DMS 273 (cell line): ENCODE data around the gene DMC1.

ENCODE experiments used
- DNase-seq: peaks from one replicate; lab custom pipeline; 2025; ENCODE audit not compliant: unreplicated experiment; lab: John Stamatoyannopoulos, UW

The DMC1 gene

DNA sequence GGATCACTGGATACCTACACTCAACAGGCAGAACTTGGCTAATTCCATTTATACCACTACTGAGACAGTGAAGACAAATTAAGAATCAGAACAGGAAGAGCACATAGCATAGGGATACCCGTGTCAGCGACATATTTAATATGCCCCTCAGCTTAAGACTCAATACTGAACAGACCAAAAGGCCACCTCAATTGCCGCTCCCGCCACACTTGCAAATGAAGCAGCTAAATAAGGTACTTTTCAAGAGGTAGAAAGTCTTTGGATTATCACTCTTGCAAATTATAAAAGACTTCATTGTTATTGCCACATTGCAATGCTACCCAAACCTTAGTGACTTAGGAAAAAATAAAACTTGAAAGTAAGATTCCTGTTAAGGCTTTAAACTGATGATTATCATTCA, 67.0 kb downstream of the DMC1 start:
- no peak for DNase-seq

DNA sequence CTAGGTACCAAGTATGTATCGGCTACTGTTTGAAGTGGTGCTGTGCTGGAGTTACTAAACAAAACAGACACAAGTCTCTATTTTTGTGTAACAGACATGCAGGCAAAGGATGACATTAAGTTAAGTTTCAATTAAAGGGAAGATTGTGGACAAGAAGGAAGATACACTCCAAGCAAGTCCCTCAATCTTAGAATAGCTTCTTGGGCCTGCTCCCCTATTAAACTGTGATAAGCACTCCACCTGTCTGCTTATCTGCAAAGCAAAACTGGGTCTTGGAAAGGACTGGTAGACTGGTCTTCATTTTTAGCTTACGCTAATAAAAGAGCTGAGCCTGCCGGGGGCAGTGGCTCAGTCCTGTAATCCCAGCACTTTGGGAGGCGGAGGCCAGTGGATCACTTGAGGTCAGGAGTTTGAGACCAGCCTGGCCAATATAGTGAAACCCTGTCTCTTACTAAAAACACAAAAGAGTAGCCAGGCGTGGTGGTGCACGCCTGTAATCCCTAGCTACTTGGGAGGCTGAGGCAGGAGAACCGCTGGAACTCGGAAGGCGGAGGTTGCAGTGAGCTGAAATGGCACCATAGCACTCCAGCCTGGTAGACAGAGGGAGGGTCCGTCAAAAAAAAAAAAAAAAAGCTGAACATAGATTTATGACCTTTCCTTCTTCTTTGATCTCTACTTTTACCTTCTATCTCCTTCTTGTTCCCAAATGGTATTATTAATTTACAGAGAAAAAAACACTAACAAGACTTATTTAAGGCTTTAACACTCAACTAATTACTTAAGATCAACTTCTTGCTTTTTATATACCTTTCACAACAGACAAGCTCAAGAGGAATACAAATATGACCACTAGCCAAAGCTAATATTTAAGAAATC, 67.9 kb downstream of the DMC1 start:
- DNase-seq, result no peak

- no peak for DNase-seq
These were observed 72.1 kb downstream of the DMC1 start for GRCh38 chr22:38497869-38498268.

- DNase-seq, result no peak
These were observed 75.0 kb downstream of the DMC1 start for GRCh38 chr22:38494939-38495338.

DNA sequence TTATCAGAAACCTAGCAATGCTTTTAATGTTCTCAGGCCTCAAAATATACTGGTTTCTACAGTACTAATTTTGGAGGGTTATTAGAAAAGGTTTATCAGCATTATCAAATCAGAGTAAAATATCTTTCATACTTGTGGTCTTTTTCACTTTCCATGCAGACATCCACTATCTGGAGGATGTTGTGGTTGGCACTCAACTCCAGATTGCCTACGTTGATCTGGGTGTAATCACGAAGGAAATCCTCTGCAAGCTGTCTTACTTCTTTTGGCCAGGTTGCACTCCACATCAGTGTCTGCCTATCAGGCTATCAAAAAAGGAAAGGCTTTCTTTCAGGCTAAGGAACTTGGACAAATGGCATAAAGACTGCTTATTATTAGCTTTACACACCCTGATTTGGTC, 75.5 kb downstream of the DMC1 start:
- no peak for DNase-seq

DNA sequence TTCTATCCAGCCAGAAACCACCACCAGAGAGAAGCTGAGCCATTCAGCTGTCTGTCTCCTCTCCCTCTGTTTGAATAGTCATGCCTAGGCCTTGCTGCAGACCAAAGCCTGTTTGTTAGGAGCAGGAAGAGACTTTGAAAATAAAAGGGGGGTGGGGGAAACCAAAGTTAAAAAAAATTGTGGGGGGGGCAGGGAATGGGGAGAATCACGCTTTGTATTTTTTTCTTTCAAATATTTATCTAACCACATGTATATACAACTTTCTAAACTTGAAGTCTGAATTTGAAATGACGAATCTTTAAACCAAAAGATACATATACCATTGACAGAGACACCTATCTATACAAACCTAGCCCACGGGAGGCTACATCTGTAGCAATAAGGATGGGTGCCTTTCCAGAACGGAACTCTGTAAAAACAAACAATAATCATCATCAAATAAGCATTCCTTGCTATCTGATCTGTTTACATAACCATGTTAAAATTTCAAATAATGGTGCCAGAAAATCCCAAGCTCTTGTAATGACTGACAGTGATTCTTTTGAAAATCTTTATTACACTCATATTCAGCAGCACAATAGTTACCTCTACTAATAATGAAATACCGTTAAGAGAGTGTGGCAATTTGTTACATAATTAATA, 78.2 kb downstream of the DMC1 start:
- no peak for DNase-seq

- DNase-seq, result peak; percentile 60
These were observed 79.1 kb downstream of the DMC1 start for GRCh38 chr22:38490915-38491314.

- DNase-seq, result no peak
These were observed 79.5 kb downstream of the DMC1 start for GRCh38 chr22:38490475-38490874.

DNA sequence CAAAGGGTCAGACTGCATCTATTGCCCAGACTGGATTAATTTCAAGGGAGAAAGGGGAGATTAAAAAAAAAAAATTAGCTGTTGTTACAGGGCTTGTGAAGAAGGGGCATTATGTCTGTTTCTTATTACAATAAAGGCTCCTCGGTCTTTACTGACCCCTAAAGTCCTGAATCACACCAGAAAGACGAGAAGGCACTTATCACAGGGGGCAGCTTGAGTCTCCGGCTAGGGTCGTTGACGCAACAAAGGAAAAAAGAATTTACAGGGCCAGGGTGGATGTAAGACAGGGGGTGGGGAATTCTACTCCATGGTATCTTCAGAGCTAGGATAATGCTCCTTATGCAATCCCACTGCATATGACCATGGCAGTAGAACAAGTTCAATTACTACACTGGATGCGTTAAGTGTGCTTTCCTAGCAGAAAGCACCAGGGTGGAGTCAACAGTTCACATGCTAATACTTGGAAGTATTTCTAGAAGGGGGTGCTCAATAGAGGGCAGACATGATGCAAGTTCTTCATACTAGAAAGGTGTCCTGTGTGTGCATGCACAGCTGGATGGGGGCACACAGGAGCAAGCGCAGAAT, 80.3 kb downstream of the DMC1 start:
- DNase-seq, result no peak

DNA sequence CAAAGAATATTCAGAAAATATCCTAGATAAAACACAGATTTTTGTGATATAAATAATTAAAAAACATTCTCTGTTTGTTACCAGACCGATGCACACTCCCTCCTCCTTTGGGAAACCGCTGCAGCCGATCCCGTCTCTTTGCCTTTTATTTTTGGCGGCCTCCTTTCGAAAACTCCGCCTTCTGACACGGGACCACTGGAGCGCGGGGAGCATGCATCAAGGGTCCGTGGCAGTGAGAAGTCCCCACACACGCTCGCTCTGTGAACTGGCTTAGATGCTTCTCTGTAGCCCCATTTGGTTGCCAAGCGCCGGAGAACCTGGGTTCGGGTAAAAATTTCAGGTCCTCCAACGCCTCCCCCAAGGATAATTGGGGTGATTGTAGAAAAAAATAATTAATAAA, 80.8 kb downstream of the DMC1 start:
- DNase-seq, result no peak

DNA sequence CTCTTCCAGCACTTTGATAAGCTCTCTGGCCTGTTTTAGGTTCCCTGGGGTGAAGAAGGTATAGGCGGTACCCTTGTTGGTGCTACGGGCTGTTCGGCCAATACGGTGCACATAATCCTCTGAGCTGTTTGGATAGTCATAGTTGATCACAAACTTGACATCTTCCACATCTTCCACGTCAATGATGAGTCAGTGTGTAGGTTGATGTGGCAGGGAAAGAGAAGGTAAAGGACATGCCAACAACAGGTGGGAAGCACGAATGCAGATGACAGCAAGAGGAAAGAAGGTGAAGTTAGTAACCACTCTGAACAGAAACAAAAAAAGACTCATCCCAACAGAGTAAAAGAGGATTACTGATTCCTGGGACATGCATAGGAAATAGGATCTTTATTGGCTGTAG, 82.0 kb downstream of the DMC1 start:
- no peak for DNase-seq

DNA sequence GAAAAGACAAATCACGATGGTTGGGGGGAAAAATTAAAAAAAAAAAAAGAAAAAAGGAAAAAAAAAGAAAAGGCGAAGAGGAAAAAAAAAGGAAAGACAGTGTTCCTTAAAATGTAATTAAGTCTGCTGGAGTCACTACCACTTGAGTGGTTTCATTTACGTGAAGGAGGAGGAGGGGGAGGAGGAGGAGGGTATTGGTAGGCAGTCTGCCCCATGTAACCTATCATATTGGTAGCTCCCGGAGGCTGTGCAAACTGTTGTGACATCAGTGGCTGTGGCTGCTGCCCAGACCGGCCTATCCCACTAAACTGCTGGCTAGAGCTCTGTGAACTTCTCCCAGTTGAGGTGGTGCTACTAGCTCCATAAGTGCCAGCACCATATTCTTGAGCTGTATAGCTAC, 84.2 kb downstream of the DMC1 start:
- no peak for DNase-seq

DNA sequence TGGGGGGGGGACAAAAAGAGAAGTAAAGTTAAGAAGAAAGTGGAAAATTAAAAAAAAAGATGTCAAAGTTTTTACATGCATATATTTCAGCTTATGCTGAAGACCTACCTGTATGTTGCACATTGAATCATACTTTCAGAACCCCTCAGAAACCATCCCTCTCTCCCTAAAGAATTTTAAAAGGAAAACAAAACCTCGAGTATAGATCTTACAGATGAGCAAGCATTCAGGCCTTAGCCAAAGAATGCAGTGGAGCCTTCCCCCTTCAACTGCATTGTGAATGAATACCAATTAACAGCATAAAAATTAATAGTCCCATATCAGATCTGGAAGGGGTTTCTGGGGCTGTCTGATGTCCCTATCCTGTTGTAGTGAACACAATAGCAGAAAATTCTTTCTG, 85.7 kb downstream of the DMC1 start:
- no peak for DNase-seq

GRCh38 chr22:38482662-38483308, 87.2 kb downstream of the DMC1 start:
- DNase-seq, result no peak

DNA sequence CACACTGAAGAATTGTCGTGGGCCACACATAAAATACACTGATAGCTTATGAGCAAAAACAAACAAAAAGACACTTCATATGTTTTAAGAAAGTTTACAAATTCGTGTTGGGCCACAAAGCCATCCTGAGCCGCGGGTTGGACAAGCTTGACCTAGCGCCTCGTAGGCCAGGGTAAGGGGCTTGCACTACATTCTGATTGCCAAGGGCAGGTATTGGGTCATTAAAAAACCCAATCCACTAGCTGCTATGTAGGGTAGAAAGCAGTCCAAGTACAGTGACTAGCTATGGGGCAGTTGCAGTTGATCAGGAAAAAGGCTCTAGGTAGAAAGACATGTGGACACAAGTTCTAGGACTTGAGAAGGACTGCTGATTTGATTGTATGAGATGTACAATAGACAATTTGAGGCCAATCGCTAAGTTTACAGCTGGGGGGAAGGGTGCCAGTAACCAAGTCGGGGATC, 88.1 kb downstream of the DMC1 start:
- no peak for DNase-seq

GRCh38 chr22:38481162-38481870, 88.7 kb downstream of the DMC1 start:
- no peak for DNase-seq

DNA sequence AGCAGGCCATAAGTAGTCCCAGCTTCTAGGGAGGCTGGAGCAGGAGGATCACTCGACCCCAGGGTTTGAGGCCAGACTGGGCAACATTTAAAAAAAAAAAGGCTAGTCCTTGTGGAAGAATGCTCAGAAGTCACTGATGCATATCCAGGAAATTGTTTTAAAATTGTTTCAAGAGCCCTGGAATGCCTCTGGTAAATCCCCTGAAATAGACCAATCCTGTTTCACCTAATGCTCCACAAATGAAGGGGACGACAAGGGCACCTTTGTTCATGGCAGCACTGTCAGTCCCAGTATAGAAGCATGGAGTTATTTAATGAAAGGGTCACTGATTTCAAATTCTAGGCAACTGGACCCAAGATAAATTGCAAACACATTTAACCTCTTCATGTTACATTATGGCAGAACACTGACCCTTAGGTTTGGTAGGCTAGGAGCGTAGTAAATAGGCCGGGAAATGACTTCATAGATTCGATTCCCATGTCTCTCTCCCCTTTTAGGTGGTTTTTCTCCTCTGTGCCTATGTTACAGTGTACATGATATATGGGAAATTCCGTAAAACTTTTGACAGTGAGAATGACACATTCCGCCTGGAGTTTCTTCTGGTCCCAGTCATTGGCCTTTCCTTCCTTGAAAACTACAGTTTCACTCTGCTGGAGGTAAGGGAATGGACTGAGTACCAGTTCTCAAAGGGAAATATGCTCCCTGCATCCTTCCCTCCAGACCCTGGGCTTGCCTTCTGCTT, 90.7 kb downstream of the DMC1 start:
- no peak for DNase-seq

GRCh38 chr22:38477585-38477984, 92.4 kb downstream of the DMC1 start:
- DNase-seq, result no peak

DNA sequence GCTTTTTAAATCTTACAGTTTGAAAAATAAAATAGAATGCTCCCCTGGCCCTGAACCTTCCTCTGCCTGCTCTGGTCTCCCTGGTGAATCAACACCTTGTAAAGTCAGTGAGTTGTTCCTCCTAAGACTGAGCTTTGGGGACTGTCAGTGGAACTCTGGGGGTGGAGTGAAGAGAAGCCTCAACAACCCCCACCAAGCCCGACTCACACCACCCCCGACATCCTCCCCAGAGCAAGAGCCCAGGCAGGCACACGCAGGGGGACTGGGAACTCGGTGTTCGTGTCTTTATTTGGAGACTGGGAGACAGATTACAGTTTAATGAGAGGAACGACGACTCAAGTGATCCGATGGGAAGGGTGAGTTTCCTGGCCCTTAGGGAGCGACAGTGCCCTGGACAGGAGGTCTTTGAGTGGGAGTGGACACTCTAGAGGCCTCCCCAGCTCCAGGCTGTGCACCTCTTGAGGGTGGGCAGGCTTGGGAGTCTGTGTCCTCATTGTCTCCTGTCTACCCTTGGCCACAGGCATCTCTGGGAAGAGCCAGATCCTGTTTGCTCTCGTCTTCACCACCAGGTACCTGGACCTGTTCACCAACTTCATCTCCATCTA, 95.9 kb downstream of the DMC1 start:
- DNase-seq, result no peak

- DNase-seq, result no peak
These were observed 98.7 kb downstream of the DMC1 start for GRCh38 chr22:38471237-38471636.
